NCI-H2029 (cell line): ENCODE measurements around the gene GSG1L.

ENCODE experiments used
- DNase-seq: peaks from one replicate; lab custom pipeline; 2025; lab: John Stamatoyannopoulos, UW

GSG1L gene

DNA sequence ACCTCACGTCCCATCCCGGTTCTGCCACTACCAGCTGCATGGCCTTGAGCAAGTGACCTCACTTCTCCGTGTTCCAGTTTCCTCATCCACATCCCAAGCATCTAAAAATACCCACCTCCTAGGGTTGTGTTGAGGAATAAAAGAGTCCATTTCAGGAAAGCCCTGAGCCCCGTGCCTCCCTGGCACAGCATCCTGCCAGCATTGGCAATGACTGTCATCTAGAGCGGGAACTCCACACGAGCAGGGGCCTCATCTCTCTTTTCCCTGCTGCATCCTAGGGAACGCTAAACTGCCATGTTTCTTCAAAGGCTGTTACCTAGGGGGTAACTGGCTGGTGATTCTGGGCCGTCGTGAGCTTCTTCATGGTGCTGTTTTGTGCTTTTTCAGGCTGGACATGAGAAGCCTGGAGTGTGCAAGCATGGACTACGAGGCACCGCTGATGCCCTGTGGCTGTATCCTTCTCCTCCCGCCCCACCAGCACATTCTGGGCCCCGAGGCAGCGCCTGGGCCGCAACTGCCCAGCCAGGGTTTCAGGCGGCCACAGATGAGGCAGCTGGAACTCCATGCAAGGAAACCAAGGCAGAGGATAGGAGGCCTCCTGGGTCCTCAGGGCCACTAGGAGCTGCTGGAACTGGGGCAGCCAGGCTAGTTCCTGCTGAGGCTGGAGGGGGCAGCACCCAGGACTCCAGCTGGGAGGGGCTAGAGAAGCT is 292.2 kb downstream of the GSG1L start:
- no peak for DNase-seq

DNA sequence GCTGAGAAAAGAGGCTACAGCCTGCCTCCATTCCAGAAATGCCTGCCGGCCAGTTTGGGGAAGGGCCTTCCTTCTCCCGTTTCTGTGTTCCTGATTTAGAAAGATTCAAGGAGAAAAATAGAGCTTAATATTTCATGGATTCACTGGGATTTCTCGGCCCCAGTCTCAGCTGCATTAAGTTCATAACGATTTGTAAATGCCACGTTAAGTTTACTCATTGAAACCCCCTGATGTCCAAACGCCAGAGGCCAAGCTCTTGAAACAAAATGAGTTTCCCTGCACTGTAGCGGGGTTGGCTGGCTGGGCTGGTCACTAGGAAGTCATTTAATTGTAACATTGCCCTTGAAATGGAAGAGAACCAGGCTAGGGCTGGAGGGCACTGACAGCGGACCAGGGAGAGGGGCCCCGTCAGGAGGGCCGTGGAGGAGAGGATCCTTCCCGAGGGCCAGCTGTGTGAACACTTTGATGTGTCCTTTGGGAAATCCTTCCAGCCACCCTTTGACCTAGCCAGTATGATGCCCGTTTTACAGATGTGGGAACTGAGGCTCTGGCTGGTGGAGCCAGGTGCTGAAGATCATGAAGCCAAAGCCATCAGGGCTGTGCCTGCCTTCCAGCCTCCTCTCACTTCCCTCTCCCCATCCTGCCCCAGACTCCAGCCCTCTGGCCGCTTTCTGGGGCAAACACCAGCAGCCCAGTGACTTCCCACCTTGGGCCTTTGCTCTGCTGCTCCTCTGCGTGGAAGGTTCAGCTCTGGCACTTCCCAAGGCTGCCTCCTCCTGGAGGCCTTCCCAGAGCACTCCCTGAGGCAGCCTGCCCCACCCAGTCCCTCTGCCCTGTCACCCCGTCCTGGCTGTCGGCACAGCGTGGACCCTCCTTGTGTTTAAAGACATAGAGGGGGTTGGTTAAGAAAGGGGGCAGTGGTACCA is 293.0 kb downstream of the GSG1L start:
- DNase-seq, result no peak

GRCh38 chr16:27769561-27770255 is 293.8 kb downstream of the GSG1L start:
- no peak for DNase-seq

DNA sequence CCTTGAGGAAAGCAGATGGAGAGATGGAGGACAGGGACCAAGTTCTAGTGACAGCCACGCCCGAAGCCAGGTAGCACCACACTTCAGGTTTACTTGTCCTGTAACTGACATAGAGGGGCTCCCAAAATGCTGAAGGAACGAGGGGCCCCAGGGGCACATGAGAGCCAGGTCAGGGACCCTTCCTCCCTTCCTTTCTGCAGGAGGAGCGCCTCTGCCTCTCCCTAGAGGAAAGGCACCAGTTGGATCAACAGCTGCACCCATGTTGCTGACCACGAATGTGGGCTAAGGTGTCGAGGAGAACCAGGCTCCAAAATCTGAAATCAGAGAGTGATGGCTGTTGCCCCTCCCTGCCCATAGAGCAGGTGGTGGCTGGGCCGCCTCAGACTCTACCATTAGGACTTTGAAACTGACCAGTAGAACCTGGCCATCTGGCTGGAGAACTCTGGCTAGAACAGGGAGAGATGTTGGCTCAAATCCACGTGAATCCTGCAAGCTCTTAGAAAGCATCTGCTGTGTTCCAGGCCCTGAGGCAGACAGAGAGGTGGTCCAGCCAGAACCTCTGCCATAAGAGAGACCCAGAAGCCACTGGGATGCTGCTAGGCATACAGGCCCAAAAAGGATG is 294.8 kb downstream of the GSG1L start:
- DNase-seq, result no peak

DNA sequence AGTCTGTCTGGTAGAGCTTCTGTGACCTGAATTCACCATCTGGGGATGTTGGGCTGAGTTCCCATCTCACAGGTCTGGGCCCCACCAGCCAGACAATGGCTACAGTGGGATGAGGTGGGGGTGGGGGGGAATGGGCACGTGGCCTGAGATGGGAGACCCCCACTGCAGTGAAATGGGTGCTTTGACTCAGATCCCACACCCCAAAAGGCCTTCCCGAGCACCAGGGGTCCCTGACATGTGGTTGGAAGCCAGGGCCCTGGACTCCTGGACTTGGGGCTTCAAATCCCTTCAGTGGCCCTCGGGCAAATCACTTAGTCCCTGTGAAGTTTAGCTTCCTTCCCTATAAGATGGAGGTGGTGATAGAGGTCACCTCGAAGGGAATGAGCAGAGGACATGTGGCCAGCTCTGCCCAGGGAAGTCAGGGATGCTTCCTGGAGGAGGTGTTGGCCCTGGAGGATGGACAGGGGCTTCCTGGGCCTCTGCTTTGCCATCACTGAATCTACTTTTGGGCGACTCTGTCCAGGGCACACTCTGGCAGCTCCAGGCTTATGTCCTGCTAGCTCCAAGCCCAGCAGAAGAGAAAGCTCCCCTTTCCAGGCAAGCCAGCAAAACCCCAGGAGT is 295.4 kb downstream of the GSG1L start:
- DNase-seq, result no peak

GRCh38 chr16:27767081-27767480 is 296.4 kb downstream of the GSG1L start:
- no peak for DNase-seq

DNA sequence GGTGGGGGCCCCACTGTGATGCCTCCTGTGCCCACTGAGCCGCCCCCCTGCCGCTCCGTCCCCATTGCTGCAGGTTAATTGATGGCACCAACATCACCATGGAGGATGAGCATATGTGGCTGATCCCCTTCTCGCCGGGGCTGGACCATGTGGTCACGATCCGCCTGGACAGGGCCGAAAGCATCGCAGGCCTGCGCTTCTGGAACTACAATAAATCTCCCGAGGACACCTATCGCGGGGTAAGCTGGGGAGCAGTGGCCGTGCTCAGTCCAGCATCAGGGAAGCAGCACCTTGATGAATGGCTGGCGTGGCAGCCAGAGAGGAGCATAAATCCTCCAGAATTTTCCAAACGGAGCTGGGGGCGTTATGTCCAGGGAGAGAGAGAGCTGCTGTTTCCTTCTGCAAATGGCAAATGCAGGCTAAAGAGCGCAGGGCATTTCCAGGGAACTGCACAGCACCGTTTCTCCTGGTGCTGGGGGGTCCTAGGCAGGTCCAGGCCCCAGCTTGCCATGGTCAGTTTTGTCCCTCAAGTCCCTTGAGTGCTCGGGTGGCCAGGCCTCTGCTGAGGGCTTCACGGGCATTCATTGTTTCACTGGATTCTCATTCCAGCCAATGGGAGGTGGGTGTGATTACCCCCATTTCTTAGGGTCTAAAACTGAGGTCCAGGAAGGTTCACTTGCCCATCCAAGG is 297.1 kb downstream of the GSG1L start:
- DNase-seq, result no peak

- no peak for DNase-seq
These were observed 298.4 kb downstream of the GSG1L start for GRCh38 chr16:27764869-27765675.

DNA sequence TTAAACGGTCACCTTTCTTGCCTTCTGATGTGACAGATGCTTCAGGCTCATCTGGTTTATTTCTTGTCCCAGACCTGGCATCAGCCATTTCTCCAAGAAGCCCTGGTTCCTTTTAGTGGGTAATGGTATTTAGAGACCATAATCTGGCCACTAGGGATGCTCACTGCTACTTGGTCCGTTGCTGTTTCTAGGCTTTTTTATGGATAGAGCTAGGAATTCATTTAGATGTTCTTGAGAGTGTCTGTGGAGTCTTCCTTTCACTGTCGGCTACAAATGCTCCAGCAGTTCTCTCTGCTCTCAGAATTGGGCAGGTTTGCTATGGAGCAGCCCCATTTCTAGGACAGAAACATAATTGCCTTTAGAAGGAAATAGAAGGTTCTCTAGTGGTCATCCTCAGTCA is 299.1 kb downstream of the GSG1L start:
- DNase-seq, result no peak

DNA sequence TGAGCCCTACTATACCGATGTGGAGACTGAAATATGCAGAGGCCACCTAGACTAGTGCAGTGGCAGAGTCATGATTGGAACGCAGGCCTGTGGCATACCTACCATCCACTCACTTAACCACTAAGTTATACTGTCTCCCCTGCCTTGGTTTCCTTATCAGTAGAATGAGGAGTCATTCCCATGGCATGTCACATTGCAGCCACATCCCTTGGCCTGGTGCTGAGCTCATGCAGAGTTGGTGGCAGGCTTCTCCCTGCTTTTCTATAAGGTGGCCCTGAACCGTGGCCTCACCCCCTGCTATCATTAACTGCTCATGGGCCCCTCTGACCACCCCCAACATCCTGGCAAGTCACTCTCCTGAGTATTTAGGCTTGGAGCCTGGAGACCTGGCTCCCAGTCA is 301.1 kb downstream of the GSG1L start:
- DNase-seq, result no peak

- no peak for DNase-seq
These were observed 301.7 kb downstream of the GSG1L start for GRCh38 chr16:27761816-27762215.

- DNase-seq, result no peak
These were observed 302.7 kb downstream of the GSG1L start for GRCh38 chr16:27760789-27761176.

DNA sequence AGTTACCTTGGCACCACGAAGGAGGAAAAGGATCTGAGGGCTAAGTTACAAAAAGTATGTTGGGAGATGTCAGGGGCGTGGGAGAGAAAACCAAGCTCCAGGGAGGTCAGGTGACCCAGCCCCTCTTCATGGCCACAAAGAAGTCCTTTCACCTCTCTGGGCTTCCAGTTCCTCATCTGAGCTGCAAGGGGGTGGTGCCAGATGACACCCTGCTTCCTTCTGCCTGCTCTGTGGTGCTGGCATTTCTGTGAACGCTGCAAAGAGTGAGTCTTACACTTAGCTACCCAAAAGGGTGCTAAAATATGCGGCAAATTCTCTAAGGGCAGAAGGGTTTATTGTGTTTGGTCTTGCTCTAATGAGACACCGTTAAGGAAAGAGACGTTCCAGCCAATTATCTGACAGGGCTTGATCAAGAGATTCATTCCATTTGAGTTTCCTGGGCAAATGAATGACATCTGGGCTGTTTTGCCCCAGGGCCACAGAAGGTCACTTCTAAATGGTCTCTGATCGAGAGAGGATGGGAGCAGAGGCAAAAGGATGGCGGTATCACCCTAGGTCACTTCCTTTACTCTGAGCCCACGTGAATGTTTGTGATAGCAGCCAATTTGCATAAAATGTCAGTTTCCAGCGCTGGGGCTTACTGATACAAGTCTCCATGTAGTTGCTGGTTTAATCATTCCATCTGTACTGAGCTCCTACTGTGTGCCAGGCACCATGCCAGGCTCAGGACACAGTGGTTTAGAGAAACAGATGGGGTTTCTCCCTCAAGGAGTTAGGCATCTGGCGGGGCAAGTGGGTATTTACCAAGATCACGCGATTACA is 303.3 kb downstream of the GSG1L start:
- DNase-seq, result no peak

- DNase-seq, result no peak
These were observed 304.1 kb downstream of the GSG1L start for GRCh38 chr16:27759301-27759871.

GRCh38 chr16:27758544-27758943 is 305.0 kb downstream of the GSG1L start:
- DNase-seq, result no peak

GRCh38 chr16:27756206-27756970 is 307.1 kb downstream of the GSG1L start:
- DNase-seq, result no peak

DNA sequence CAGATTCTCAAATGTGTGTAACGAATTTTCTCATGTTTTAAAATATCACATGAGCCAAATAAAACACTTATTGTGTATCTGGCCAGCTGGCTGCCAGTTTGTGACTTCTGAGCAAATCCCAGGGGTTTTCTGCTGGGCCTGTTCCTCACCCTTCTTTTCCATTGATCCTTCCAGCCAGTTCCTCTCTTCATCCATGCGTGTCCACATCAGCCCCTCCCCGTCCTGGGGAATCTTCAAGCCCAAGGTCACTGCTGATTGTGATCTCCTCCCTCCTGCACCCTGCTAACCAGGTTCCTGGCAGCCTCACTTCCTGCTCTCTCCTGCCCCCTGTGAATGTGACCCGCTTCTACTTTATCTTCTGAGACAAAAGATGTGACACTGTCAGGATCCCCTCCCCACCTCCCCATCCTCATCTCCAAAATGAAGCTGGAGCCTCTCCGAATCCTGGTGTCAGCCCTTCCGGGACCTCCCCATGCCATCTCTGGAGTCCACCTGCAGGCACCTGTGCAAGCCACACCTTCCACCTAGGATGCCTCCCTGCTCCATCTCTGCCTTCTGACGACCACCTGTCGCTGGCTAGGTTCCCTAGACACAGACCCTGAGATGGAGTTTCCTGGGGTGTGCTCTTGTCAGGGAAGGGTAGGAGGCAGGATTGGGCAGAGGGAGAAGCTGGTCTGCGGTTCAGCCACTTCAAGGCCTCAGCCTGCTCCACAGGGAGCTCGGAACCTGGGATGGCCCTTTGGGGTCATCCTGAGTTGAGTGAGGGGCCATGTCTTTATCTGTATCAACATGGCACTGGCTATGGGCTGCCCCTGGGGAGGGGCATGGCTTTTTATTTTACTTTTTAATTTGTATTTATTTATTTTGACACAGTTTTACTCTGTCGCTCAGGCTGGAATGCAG is 308.5 kb downstream of the GSG1L start:
- DNase-seq, result no peak
